Measurements from ENCODE around the gene USP2. TPM values are rescaled to one million over a fixed set of nuclear protein-coding genes. Genes with fewer than 3 reads are reported as not detected.

USP2 gene
- total RNA-seq, 1 experiment from 2014 or later: 5.7 TPM

GRCh38 chr11:119318240-119319135, 63.0 kb downstream of the USP2 start:
- Mint-ChIP-seq H3K4me3 (peak overlapping the region; percentile 23 to 53; a peak in 4 of 5 replicates), H3K4me1 (peaks cover 44 to 49% of the 10 kb centered on the region in 2 experiments), H3K9me3 (no peaks in the 10 kb centered on the region; a peak in 1 of 5 replicates), H3K27me3 (ENCODE audit: low read depth) (peaks cover 38% of the 10 kb centered on the region), H3K36me3 (ENCODE audit: insufficient read depth in 1 of 3, low read depth in 3 of 3) (peaks cover 0 to 6% (median 5%) of the 10 kb centered on the region in 3 experiments; a peak in 2 of 7 replicates), H3K27ac (peak overlapping the region; percentile 17 to 93 (median 77); a peak in 5 of 7 replicates)
- H2AK5ac ChIP-seq (ENCODE audit: insufficient read length, low read length): no peak overlapping the region
- no peak overlapping the region for H3K27ac ChIP-seq (ENCODE audit: insufficient read length, low read depth, low read length)
- H2BK15ac ChIP-seq (ENCODE audit: low read depth, low read length): no peak overlapping the region; the same call in 1 of the 2 replicates
- no peaks in the 10 kb centered on the region for H4K20me1 ChIP-seq (ENCODE audit: control insufficient read depth, insufficient read depth, insufficient read length)
- no peak overlapping the region for H4K91ac ChIP-seq (ENCODE audit: insufficient read length, low read depth, low read length)
- no peak overlapping the region for H3K4ac ChIP-seq (ENCODE audit: low read depth, low read length)
- no peak overlapping the region for H2BK120ac ChIP-seq (ENCODE audit: low read depth, low read length, poor library complexity, severe bottlenecking)
- no peak overlapping the region for H3K4me2 ChIP-seq (ENCODE audit: insufficient read depth, insufficient read length, low read length)
- H3K23ac ChIP-seq (ENCODE audit: insufficient read length, low read depth, low read length): no peak overlapping the region
- no peak overlapping the region for H2AFZ ChIP-seq (ENCODE audit: low read length)
- no peak overlapping the region for H2BK20ac ChIP-seq (ENCODE audit: low read depth, low read length, poor library complexity, severe bottlenecking)
- no peak for TF ChIP-seq CTCF (conservative IDR thresholded peaks at IDR 0.05)
- peaks cover 34% of the 10 kb centered on the region for H3K23me2 ChIP-seq (ENCODE audit: insufficient read length, low read depth, low read length, poor library complexity, severe bottlenecking)
- H3K14ac ChIP-seq (ENCODE audit: insufficient read depth, low read length): no peak overlapping the region
- H3K18ac ChIP-seq (ENCODE audit: insufficient read length, low read depth, low read length): peak overlapping the region; percentile 15
- no peak overlapping the region for H3K56ac ChIP-seq (ENCODE audit: insufficient read length, low read depth, low read length)
- no peak overlapping the region for H3T11ph ChIP-seq (ENCODE audit: low read length)
- no peak overlapping the region for H4K8ac ChIP-seq (replicated peaks; ENCODE audit: insufficient read length, low read depth, low read length)
- H2BK12ac ChIP-seq (ENCODE audit: insufficient read length, low read depth, low read length): no peak overlapping the region
- H3K79me1 ChIP-seq (ENCODE audit: insufficient read depth, low read depth, low read length, poor library complexity, severe bottlenecking): no peaks in the 10 kb centered on the region
- no peak overlapping the region for H3K9ac ChIP-seq (ENCODE audit: extremely low read depth, insufficient read length, low read length)
- no peaks in the 10 kb centered on the region for H3K9me3 ChIP-seq (ENCODE audit: control insufficient read depth, low read depth, low read length)
- DNase-seq: peak; percentile 82
- peaks cover 15% of the 10 kb centered on the region; the same call in 1 of the 2 replicates for H3K4me1 ChIP-seq (ENCODE audit: insufficient read depth, low read length)
- no peak overlapping the region for H4K5ac ChIP-seq (ENCODE audit: insufficient read length, low read depth, low read length)
- H3K27me3 ChIP-seq (ENCODE audit: insufficient read depth, low read length): peaks cover 9% of the 10 kb centered on the region; the same call in 1 of the 2 replicates
- no CpG with 5 or more reads among the region's 22 CpGs for WGBS (ENCODE audit: extremely low coverage, insufficient read length, low lambda C conversion rate)
- H3K79me2 ChIP-seq (ENCODE audit: insufficient read depth, low read length): no peaks in the 10 kb centered on the region
- H2BK5ac ChIP-seq (ENCODE audit: insufficient read length, low read length): no peak overlapping the region
